Measurements from ENCODE around the gene PVR.
"Not testable (repeated sequence)": the region's sequence is repeated elsewhere in the genome, so short reads cannot be mapped to it uniquely, and the experiment has no call there.

The PVR gene

DNA sequence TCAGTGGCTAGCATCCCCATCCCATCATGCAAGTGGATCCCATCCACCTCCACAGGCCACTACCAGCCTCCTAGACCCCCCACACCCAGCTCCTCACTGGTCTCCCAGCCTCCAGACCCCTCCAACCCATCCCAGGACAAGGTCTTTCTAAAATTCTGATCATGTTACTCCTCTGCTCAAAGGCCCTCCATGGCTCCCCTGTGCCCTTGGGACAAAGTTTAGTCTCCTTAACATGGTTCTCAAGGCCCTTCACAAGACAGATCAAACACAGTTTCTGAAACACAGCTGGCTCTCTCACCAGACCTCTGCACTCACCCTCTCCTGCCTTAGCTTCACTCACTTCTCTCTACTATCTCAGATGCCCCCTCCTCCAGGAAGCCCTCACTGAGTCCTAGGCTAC lies 36.8 kb downstream of the PVR start:
- no peak for DNase-seq

DNA sequence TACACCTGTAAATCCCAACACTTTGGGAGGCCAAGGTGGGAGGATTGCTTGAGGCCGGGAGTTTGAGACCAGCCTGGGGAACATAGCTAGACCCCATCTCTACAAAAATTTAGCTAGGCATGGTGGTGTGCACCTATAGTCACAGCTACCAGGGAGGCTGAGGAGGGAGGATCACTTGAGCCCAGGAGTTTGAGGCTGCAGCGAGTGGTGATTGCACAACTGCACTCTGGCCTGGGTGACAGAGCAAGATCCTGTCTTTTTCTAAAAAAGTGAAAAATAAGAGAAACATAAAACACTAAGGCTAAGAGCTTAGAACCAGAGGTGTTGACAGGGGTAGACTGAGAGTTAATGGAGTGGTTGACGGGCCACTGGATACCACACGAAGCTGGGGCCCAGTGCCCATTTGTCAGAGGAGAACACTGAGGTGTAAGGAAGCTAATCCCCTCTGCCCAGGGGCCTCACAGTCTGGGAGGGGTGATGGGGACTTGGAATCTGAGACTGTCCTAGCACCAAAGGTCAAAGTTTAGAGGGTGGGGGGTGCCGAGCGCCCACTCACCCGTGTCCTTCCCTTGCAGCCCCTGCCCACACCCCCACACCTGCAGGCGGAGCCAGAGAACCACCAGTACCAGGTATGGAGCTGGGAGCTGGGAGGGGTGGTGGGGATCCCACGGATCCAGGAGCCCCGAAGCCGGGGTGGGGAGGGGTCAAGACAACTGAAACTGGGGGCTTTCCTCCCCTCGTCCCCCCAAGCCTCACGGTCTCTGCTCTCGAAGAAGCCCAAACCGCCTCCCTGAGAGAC lies 38.5 kb downstream of the PVR start:
- DNase-seq: no peak

DNA sequence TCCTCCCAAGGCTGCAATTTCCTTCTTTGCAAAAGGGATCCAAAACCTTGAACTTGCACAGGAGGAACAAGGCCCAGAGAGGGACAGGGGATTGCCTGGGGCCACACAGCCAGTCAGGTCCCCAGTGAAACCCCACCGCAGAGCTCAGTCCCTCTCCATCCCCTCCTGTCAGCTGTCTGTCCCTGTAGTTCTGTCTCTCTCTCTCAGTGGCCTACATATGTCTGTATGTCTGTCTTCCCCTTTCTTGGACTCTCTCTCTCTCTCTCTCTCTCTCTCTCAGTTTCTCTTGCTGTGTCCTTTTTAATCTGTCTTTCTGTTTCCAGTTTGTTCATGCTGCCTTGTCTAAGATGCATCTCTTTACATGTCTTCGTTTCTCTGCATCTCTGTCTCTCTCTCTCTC lies 39.1 kb downstream of the PVR start:
- DNase-seq: no peak

DNA sequence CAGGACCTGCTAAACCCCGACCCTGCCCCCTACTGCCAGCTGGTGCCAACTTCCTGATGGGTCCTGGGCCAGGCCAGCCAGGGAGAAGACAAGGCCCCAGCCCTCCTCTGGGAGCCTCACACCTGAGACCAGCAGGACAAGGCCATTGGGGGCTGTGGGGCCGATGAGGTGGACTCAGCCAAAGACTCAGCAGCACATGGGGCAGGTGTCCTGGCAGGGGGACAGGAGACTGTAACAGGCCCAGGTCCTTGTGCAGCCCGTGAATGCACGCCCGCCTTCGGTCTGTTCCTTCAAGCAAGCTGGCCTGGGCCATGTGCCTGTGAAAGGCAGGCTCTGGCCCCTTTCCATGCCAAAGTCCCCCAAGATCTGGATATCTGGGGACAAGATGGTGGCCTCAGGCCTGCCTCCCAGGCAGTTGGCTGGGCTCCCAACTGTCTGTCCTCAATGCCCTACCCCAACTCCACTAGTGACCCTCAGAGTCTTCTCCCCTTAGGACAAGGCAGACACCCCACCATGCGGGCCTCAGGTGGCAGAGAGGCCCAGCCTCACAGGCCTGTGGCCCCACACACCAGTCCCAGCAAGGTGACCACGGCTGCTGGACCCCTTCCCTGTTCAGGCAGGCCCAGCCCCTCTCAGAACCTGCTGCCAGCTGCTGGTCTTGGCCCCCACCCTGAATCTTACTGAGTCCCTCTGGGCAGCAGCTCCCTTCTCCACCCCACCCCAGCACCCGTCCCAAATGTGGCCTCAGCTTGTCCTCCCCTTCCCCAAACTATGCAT lies 39.9 kb downstream of the PVR start:
- no peak for DNase-seq

DNA sequence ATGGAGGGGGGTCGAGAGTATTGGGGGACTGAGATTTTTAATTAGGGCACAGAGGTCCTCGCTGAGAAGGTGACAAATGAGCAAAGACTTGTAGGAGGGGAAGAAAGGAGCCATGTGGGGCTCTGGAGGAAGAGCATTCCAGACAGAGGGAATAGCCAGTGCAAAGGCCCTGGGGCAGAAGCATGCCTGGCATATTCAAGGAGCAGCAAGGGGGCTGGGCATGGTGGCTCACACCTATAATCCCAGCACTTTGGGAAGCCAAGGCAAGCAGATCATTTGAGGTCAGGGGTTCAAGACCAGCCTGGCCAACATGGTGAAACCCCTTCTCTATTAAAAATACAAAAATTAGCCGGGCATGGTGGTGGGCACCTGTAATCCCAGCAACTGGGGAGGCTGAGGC lies 40.7 kb downstream of the PVR start:
- DNase-seq: not testable (repeated sequence)

DNA sequence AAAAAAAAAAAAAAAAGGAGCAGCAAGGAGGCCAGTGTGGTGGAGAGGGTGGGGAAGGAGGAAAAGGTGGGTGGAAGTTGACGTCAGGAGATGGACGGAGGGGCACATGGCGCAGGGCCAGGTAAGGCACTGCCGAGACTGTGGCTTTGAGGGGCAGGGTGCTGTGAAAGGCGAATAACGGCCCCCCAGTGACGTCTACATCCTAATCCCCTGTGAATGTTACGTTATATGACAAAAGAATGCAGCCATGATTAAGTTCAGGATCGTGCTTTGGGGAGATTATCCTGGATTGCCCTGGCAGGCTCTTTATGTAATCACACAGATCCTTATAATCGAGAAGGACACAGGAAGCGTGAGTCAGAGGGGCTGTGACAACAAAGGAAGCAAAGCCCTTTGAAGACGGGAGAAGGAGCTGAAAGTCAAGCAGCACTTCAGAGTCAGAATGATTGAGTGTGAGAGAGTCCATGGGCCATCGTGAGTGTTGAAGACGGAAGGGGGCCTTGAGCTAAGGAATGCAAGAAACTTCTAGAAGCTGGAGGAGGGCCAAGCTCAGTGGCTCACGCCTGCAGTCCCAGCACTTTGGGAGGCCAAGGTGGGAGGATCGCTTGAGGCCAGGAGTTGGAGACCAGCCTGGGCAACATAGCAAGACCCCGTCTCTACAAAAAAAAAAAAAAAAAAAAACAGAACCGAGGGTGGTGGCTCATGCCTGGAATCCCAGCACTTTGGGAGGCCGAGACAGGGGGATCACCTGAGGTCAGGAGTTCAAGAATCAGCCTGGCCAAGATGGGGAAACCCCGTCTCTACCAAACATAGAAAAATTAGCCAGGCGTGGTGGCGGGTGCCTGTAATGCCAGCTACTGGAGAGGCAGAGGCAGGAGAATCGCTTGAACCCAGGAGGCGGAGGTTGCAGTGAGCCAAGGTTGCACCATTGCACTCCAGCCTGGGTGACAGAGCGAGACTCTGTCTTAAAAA lies 41.5 kb downstream of the PVR start:
- DNase-seq: no peak

DNA sequence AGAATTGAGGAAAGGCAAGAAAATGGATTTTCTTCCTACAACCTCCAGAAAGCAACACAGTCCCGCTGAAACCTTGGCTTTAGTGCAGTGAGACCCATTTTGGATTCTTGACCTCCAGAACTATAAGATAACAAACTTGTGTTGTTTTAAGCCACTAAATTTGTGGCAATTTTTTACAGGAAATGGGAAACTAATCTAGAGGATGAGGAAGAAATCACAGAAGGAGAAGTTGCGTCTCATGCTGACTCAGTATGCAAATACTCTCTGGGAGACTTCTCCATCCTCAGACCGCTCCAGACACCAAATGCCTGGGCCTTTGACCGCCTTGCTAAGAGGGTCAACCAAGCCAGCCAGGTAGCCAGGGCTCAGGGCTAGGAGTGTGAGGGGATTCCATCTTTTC lies 42.2 kb downstream of the PVR start:
- no peak for DNase-seq

DNA sequence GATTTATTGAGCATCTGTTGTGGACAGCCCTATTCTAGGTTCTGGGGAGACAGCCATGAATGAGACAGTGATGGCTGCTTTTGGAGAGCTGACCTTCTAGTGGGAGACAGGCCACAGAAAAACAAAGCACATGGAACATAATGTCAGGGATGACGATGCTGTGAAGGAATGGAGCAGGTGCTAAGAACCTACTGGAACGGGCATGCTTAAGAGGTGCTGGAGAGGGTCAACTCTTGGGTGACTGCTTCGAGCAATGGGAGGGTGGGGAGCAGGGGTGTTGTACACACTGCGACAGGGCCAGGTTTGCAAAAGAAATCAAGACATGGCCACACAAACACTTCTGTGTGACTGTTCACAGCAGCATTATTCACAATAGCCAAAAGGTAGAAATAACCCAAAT lies 43.2 kb downstream of the PVR start:
- no peak for DNase-seq

DNA sequence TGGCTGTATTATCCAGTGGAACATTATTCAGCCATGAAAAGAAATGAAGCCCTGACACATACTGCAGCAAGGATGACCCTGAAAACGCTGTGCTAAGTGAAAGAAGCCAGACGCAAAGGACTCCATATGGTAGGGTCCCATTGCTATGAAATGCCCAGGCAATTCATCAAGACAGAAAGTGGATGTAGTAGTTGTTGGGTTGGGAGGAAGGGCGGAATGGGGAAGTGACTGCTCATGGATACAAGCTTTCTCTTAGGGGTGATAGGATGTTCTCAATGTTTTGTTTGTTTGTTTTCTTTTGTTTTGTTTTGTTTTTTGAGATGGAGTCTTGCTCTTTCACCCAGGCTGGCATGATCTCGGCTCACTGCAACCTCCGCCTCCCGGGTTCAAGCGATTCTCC lies 44.2 kb downstream of the PVR start:
- DNase-seq: no peak

DNA sequence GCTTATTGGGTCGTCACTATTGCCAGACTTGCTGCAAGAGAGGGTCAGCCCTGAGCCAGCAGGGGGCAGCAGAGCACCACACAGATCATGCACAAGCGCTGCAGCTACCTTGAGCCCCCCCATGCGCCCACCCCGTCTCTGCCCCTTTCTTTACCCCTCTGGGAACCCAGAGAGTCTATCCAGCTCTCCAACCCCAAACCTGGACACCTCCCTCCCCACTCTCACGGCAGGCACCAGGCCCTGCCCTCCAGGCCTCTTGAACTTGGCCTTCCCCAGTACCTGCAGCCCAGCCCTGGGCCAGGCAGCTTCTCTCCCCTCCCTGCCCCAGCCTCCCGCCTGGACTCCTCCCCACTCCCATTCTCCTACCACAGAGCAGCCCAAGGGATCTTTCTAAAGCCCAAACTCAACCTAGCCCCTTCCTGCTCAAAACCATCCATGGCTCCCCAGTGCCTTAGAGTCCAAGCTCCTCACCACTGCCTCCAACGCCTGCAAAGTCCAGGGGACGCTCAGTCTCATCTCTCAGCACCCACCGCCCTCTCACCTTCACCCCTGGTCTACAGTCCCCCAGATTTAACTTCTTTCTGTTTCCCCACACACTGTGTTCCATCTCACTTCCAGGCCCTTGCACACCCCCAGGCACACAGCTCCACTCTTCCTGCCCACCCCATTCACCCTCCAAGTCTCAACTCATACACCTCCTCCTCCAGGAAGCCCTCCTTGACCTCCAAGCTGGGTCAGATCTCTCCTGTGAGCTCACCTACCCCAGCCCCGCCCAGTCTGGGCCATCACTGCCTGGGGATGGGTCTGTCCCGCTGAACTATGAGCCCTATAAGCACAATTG lies 45.8 kb downstream of the PVR start:
- peak; percentile 17 to 52 for DNase-seq

DNA sequence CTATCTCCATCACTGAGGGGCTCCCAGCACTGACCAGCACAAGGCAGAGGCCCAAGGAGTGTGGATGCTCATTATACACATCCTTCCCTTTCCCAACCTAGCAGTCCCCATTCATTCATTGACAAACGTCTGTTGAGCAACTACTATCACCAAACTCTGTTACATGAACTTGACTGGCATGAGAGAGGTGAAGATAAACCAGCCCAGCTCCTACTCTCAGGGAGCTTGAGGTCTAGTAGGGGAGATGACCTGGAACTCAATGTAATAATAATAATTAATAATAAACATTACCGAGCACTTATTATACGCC lies 46.4 kb downstream of the PVR start:
- DNase-seq: no peak

DNA sequence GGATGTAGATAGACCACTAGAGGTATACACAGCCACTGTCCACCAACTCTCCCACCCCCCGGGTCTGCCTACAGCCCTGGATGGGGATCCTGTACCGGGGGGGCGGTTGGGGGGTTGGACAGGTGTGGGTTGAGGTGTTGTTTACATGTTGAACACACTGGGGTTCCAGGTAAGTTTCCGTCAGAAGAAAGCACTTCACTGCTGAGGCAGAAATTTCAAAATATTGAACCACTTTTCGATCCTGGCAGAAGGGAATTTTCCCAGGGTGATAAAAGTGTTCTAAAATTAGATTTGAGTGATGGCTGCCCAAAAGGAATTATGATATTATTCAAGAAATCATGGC lies 48.6 kb downstream of the PVR start:
- no peak for DNase-seq

DNA sequence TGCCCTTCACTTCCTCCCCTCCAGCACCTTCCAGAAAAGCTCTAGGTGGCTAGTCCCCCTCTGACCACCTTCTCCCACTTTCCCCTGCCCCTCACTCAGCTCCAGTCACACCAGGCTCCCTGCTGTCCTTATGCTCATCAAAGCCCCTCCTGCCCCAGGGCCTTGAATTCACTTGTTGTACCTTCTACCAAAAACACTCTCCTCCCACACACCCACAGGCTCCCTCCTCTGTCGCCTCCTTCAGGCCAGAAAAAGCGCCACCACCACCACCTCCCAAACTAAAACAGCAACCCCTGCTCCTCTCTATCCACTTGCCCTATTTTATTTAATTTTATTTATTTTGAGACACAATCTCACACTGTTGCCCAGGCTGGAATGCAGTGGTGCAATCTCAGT lies 50.5 kb downstream of the PVR start:
- DNase-seq: no peak

DNA sequence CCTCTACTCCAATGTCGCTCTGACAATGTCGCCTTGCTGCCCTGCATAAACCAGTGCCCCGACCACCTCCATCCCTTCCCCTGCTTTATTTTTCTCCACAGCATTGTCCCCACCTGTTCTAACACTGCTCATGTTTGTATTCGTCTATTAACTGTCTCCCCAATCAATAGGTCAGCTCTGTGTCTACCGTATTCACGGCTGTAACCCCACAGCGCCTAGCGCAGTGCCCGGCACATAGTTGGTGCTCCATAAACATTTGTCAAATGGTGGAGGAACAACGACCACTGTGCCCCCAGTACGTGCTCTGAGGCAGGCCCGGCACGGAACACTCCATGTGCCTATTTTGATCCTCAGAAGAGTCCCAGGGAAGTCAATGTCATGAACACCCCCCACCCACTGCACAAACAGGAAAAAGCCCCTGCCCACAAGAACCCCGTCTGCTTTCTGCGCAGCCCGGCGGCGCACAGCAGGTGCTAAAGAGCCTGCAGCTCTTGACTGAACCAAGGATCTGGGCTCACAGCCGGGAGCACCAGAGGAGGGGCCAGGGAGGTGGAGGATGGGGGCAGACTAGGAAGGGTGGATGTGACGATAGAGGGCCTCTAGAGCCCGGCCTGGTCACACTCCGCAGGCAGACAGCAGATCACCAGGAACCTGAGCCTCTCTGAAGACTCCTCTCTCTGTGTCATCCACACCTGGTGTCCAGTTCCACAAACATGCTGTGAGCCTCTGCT lies 53.4 kb downstream of the PVR start:
- no peak for DNase-seq

DNA sequence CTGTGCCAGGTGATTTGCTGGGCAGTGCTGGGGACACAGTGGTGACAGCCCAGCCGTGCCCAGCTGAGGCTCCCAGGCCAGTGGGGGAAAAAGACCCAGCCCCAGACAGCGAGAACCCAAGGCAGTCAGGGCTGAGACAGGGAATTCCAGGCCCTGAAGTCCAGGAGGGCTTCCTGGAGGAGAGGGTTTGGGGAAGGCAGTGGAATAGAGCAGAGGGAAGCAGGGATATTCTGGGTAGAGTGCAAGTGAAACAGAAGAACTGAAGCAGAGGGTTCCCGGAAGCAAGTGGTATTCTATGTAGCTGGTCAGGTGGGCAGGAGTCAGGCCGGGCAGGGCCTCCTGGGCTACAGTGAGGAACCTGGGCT lies 53.9 kb downstream of the PVR start:
- no peak for DNase-seq

DNA sequence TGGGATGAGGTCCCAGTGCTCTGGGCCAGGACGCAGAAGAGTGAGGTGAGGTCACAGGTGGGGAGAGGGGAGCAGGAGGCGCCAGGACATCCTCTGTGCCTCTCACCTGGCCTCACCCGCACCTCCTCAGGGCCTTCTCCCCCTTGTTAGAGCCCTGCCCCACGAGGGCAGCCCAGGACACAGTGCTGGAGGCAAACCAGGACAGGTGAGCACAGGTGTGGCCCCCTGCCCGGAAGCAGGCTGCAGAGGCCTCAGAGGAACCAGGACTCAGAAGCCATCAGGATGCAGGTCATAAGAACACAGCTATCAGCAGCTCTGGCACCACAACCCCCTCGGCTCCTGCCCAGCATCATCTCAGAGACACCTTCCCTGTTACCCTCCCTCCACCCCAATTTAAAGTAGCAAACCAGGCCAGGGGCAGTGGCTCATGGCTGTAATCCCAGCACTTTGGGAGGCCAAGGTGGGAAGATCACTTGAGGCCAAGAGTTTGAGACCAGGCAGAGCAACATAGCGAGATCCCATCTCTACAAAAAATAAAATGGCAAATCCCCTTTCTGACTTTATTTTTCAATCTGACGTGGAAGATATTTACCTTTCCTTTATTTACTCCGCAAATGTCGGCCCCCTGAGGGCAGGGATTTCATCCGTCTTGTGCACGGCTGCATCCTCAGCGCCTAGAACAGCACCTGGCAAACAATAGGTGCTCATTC lies 54.9 kb downstream of the PVR start, which contains the start of gene CEACAM16:
Gene CEACAM16, plus strand, starts transcription at position 660 of the 710 bp plus-strand sequence. CDS start 2,306 bp downstream, outside the sequence.
- DNase-seq: no peak

DNA sequence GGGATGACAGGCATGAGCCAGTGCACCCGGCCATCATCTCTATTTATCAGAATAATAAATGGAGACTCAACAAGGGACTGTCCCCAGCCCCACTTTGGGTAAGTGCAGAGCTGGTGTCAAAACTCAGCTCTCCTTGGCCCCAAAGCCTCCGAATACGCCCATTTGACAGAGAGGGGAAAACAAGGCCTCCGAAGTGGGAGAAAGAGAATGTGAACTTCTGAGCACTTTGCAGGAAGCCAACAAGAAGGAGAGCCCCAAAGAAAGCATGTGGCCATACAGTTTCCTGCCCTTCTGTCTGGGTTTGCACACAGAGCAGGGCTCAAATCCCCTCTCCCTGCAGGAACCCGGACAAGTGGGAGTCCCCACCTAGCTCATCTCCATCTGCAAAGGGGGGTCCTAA lies 56.8 kb downstream of the PVR start:
- DNase-seq: no peak

DNA sequence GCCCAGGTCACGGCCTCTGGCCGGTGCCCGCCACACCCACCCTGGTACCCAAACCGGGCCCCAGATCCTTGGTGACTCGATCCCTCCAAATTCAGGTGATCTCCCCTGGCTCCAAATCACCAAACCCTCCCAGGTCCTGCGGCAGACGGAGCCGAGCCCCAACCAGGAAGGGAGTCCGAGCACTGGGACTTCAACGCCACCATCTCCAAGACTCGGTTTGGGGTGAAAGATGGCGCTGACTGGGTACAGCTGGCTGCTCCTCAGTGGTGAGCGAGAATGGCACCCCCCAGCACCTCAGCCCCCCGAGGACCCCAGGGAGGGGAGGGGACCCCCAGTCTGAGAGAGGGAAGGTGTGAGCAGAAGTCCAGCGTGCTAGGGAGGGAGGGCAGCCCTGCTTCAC lies 57.5 kb downstream of the PVR start:
- DNase-seq: no peak

DNA sequence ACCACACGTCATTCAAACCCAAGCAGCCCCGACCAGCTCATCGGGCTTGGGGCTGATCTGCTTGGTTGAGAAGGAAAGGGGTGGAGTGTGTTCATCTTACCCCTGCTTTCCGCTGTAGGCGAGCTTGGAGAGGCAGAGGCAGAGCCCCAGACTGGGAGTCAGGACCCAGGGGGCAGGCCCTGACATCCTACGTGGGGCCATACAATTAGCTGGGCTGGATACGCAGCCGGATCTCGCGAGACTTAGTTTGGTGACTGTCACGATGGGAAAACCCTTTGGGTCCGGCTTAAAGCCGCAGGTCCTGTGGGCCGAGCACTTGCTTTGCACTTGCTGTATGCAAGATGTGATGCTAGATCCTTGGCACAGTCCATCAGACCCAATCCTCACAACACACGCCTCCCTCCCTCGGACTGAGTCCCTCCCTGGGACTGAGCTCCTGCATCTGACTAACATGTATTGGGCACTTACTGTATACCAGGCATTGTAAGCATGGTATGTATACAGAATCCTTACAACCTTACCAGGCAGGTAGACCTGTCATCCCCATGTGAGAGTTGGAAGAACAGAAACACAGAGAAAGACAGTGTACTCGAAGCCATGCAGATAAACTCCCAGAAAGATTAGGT lies 59.0 kb downstream of the PVR start:
- DNase-seq: no peak

DNA sequence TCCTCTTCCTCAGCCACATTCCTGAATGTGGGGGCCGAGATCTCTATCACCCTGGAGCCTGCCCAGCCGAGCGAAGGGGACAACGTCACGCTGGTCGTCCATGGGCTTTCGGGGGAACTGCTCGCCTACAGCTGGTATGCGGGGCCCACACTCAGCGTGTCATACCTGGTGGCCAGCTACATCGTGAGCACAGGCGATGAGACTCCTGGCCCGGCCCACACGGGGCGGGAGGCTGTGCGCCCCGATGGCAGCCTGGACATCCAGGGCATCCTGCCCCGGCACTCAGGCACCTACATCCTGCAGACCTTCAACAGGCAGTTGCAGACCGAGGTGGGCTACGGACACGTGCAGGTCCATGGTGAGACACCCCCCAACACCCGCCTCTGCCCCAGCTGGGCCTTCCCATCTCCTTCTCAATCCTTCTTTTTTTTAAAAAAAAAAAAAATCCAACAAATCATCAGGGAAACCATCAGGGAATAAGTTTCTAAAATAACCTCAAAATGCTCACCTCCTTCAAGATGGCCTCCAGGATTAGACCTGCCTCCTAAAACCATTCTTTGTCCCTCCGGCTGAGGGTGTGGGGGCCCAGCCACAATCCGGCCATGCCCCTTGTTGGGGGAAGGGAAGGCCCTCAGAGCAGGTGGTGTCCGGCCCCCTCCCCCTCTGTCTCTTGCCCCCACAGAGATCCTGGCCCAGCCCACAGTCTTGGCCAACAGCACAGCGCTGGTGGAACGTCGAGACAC lies 59.8 kb downstream of the PVR start:
- DNase-seq: no peak
